Measurements from ENCODE around the gene TTPAL.
"Not testable (repeated sequence)": the region's sequence is repeated elsewhere in the genome, so short reads cannot be mapped to it uniquely, and the experiment has no call there.

TTPAL gene

DNA sequence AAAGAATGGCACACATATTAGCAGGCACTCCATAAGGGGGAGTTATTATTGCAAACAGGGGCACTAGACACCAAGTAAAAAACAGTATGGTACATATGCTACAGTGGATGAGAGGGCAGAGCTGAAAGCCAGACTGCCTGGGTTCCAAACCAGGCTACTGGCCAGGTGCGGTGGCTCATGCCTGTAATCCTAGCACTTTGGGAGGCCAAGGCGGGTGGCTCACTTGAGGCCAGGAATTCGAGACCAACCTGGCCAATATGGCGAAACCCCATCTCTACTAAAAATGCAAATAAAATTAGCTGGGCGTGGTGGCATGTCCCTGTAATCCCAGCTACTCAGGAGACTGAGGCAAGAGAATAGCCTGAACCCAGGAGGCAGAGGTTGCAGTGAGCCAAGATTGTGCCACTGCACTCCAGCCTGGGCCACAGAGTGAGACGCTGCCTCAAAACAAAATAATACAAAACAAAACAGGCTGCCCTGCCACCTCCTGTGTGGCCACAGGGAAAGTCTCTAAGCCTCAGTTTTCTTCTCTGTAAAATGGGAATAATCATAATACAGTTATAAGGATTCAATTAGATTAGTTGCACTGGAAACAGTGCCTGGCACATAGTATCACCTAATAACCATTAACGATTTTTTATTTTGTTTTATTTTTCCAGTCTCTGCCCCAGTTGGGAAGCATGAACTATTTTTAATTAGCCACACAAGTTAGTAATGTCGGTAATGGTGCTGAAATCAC is 7.5 kb upstream of the TTPAL start:
- in situ Hi-C loops (cut with MboI; ENCODE audit: low sequenced_read_pairs) = loop anchor here (10.0 kb wide), 1 partner anchor 253 kb away; the partner anchor contains the start of gene OSER1
- Histone ChIP-seq H3K36me3 (replicated peaks) (no peaks in the 10 kb centered on the region), H3K27me3 (ENCODE audit: low read depth) (no peaks in the 10 kb centered on the region), H3K9me3 (no peaks in the 10 kb centered on the region), H3K4me1 (no peaks in the 10 kb centered on the region), H3K4me3 (no peak overlapping the region)
- DNase-seq (ENCODE audit: low spot score in 2 of 2) = no peak

DNA sequence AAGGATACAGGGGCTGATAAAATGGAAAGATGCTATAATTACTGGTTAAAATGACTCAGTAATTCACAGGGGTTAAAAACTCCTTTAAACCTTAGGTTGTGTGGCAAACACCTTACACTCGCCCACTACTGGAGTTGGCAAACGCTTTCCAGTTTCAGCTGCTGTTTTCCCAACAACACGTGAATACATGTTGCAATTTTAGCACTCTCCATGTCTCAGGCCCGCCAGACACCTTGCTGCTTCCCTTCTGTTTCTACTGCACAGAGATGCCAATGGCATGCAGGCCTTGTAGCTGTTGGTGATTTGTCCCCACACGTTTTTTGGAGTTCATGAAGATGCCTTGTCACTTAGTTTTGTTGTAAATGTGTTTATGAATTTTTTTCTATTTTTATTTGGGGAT is 5.3 kb upstream of the TTPAL start:
- DNase-seq (ENCODE audit: low spot score in 2 of 2) = no peak
- H3K36me3 ChIP-seq (replicated peaks) = no peaks in the 10 kb centered on the region
- no peaks in the 10 kb centered on the region for H3K9me3 ChIP-seq
- peaks cover 1% of the 10 kb centered on the region; the same call in 1 of the 2 replicates for H3K4me1 ChIP-seq
- H3K4me3 ChIP-seq = no peak overlapping the region
- in situ Hi-C loops (cut with MboI; ENCODE audit: low sequenced_read_pairs) = no loop called here
- no peaks in the 10 kb centered on the region for H3K27me3 ChIP-seq (ENCODE audit: low read depth)

DNA sequence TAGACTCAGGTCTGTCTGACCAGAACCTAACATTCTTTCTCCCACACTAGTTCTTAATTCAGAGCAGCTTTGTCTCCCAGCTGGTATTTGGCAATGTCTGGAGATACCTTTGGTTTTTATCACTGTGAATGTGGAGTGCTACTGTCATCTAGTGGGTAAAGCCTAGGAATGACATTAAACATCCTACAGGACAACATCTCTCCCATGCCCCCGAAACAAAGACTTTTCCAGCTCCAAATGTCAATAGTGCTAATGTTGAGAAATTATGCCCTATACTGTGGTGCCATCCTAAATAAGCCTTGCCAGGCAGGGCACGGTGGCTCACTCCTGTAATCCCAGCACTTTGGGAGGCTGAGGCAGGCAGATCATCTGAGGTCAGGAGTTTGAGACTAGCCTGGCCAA is 4.2 kb upstream of the TTPAL start:
- DNase-seq (ENCODE audit: low spot score in 2 of 2) = no peak
- Histone ChIP-seq H3K27me3 (ENCODE audit: low read depth) (no peaks in the 10 kb centered on the region), H3K4me3 (no peak overlapping the region), H3K4me1 (peaks cover 3% of the 10 kb centered on the region; the same call in 1 of the 2 replicates), H3K9me3 (no peaks in the 10 kb centered on the region), H3K36me3 (replicated peaks) (no peaks in the 10 kb centered on the region)
- in situ Hi-C loops (cut with MboI; ENCODE audit: low sequenced_read_pairs) = no loop called here

DNA sequence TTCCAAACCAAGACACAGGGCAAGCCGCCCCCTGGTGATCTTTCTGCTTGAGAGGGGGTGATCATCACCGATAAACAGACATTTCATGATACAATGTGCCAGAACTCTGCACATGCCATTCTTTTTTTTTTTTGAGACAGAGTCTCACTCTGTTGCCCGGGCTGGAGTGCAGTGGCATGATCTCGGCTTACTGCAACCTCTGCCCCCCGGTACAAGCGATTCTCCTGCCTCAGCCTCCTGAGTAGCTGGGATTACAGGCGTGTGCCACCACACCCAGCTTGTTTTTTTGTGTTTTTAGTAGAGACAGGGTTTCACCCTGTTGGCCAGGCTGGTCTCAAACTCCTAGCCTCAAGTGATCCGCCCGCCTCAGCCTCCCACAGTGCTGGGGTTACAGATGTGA is 3.4 kb upstream of the TTPAL start:
- H3K27me3 ChIP-seq (ENCODE audit: low read depth); H3K36me3 ChIP-seq (replicated peaks); H3K4me1 ChIP-seq; H3K4me3 ChIP-seq; H3K9me3 ChIP-seq; in situ Hi-C loops (cut with MboI; ENCODE audit: low sequenced_read_pairs); DNase-seq (ENCODE audit: low spot score in 2 of 2): not testable (repeated sequence)

DNA sequence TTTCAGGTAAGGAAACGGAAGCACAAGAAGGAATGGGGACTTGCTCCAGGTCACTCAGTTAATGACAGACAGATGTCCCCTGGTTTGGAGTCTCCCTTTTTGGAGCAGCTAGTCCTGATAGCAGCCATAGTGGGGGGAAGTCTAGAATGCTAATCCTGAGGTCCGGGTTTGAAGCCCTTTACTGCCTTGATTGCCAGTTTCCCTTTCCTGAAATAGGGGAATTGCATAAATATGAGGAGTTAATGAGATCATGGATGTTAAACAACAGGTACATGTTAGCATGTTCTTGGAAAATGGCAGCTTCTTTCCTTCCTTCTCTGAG is 341 bp upstream of the TTPAL start:
- Histone ChIP-seq H3K36me3 (replicated peaks) (no peaks in the 10 kb centered on the region), H3K4me1 (peaks cover 3% of the 10 kb centered on the region; the same call in 1 of the 2 replicates), H3K9me3 (no peaks in the 10 kb centered on the region), H3K27me3 (ENCODE audit: low read depth) (no peaks in the 10 kb centered on the region), H3K4me3 (peak overlapping the region; percentile 80)
- in situ Hi-C loops (cut with MboI; ENCODE audit: low sequenced_read_pairs) = no loop called here
- no peak for DNase-seq (ENCODE audit: low spot score in 2 of 2)

DNA sequence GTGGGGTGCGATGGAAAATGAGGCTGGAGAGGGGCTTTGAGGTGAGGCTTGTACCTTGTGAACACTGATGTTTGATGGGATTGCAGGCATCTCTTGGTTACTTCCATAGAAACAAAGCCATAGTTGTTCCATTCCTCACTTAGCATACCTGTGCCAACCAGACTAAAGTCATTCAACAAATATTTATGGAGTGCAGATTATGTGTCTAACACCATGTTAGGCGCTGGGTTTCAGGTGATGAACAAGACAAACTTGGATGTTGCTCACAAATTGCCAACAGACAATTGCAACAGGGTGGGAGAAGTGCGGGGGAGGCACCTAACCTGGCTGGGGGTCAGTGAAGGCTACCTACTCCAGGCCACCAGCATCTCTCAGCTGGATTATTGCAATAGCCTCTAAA is 1.5 kb downstream of the TTPAL start:
- Histone ChIP-seq H3K4me3 (no peak overlapping the region), H3K36me3 (replicated peaks) (peaks cover 6% of the 10 kb centered on the region; the same call in 1 of the 2 replicates)
- DNase-seq (ENCODE audit: low spot score in 2 of 2) = no peak

DNA sequence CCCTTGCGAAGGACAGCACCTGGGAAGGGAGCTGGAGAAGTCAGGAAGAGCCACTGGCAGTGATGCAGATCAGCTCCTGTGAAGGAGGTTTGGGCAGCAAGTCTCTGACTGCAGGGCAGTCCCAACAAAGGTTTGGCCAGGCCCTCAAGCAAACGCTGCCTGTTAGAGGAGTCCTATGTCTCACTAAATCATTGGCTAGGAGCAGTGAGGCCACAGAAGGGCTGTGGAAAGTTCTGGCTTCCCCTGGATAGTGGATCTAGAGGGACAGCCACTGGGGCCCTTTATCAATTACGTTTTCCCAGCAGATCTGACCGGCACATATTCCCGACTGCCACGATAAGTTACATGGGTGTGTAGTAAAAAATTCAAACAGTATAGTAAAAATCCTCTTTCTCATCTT is 2.5 kb downstream of the TTPAL start:
- Histone ChIP-seq H3K36me3 (replicated peaks) (peaks cover 6% of the 10 kb centered on the region), H3K4me3 (no peak overlapping the region), H3K27me3 (ENCODE audit: low read depth) (no peaks in the 10 kb centered on the region), H3K9me3 (no peaks in the 10 kb centered on the region), H3K4me1 (peaks cover 3% of the 10 kb centered on the region; the same call in 1 of the 2 replicates)
- DNase-seq (ENCODE audit: low spot score in 2 of 2) = no peak
- in situ Hi-C loops (cut with MboI; ENCODE audit: low sequenced_read_pairs) = no loop called here

More for the DNA sequence above, 1.5 kb downstream of the TTPAL start:
- in situ Hi-C loops (cut with MboI; ENCODE audit: low sequenced_read_pairs) = no loop called here
- Histone ChIP-seq H3K9me3 (no peaks in the 10 kb centered on the region), H3K27me3 (ENCODE audit: low read depth) (no peaks in the 10 kb centered on the region), H3K4me1 (peaks cover 3% of the 10 kb centered on the region; the same call in 1 of the 2 replicates)

DNA sequence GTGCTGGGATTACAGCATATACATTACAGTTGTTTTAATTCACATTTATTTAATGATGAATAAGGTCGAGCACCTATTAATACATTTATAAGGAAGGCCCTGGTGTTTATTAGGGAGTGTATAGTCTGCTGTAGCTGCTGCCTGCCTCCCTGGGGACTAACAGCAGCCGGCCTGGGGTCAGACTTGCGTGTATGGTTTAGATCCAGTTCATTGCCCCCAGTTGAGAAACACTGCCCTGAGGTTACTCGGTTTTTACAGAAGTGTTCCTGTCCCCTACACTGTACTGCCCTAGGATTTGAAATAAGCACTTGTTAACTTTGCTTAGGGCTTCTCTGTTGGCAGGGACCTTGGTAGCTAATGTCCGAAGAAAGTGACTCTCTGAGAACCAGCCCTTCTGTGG is 4.0 kb downstream of the TTPAL start:
- Histone ChIP-seq H3K9me3 (no peaks in the 10 kb centered on the region), H3K36me3 (replicated peaks) (peaks cover 20% of the 10 kb centered on the region), H3K4me3 (no peak overlapping the region), H3K27me3 (ENCODE audit: low read depth) (no peaks in the 10 kb centered on the region), H3K4me1 (peaks cover 3% of the 10 kb centered on the region; the same call in 1 of the 2 replicates)
- no peak for DNase-seq (ENCODE audit: low spot score in 2 of 2)
- in situ Hi-C loops (cut with MboI; ENCODE audit: low sequenced_read_pairs) = no loop called here

DNA sequence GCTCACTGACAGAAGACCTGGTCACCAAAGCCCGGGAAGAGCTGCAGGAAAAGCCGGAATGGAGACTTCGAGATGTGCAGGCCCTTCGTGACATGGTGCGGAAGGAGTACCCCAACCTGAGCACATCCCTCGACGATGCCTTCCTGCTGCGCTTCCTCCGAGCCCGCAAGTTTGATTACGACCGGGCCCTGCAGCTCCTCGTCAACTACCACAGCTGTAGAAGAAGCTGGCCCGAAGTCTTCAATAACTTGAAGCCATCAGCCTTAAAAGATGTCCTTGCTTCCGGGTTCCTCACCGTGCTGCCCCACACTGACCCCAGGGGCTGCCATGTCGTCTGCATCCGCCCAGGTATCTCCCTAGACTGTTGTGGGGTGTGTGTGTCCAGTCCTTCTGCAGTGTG is 4.4 kb downstream of the TTPAL start:
- Histone ChIP-seq H3K4me3 (no peak overlapping the region), H3K27me3 (ENCODE audit: low read depth) (no peaks in the 10 kb centered on the region), H3K4me1 (peaks cover 3% of the 10 kb centered on the region; the same call in 1 of the 2 replicates), H3K36me3 (replicated peaks) (peaks cover 21% of the 10 kb centered on the region), H3K9me3 (no peaks in the 10 kb centered on the region)
- DNase-seq (ENCODE audit: low spot score in 2 of 2) = no peak
- in situ Hi-C loops (cut with MboI; ENCODE audit: low sequenced_read_pairs) = no loop called here

DNA sequence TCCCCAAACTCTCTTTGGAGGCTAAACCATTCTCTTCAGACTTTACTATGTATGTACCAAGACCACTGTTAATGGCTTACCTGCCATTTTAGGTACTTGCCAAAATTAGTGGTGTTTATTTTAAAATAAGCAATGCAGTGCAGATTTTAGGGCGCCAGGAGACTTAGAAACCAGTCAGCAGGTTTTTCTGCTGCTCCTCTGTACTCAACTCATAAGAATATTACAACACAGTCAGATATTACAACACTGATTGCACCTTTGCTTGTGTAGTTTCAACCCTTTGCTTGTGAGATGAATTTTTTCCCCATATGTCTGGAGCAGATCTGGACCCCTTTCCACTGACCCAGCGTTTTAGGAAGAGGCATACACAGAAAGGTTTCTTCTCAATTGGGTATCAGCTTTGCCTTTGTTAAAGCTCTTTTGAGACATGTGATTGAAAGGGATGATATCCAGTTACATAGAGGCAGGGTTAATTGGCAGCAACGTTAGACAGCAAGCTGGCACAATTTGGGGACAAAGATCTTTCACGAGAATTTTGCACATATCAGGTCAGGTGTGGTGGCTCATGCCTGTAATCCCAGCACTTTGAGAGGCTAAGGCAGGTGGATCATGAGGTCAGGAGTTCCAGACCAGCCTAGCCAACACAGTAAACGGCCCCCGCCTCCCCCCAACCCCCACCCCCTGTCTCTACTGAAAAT is 6.2 kb downstream of the TTPAL start:
- Histone ChIP-seq H3K9me3 (no peaks in the 10 kb centered on the region), H3K27me3 (ENCODE audit: low read depth) (no peaks in the 10 kb centered on the region), H3K4me3 (no peak overlapping the region), H3K36me3 (replicated peaks) (peaks cover 26% of the 10 kb centered on the region), H3K4me1 (no peaks in the 10 kb centered on the region)
- in situ Hi-C loops (cut with MboI; ENCODE audit: low sequenced_read_pairs) = no loop called here
- DNase-seq (ENCODE audit: low spot score in 2 of 2) = no peak

DNA sequence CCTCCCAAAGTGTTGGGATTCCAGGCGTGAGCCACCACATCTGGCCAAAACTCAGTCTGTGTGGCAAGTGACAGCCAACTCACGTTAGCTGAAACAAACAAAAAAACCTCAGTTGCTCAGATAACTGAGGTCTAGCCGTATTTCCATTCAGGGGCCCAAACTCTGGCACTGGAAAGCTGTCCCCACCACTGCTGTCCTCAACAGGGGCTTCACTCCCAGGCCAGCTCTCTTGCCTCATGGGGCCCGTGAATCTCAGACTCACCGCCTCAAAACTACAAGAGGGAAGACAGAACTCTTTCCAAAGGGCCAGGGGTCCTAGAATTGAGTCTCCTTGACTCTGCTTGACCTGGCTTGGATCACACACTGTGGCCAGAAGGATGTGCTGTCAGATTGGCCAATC is 7.4 kb downstream of the TTPAL start:
- Histone ChIP-seq H3K4me1 (no peaks in the 10 kb centered on the region), H3K36me3 (replicated peaks) (peaks cover 30% of the 10 kb centered on the region), H3K27me3 (ENCODE audit: low read depth) (no peaks in the 10 kb centered on the region), H3K4me3 (no peak overlapping the region), H3K9me3 (no peaks in the 10 kb centered on the region)
- no peak for DNase-seq (ENCODE audit: low spot score in 2 of 2)
- in situ Hi-C loops (cut with MboI; ENCODE audit: low sequenced_read_pairs) = no loop called here

DNA sequence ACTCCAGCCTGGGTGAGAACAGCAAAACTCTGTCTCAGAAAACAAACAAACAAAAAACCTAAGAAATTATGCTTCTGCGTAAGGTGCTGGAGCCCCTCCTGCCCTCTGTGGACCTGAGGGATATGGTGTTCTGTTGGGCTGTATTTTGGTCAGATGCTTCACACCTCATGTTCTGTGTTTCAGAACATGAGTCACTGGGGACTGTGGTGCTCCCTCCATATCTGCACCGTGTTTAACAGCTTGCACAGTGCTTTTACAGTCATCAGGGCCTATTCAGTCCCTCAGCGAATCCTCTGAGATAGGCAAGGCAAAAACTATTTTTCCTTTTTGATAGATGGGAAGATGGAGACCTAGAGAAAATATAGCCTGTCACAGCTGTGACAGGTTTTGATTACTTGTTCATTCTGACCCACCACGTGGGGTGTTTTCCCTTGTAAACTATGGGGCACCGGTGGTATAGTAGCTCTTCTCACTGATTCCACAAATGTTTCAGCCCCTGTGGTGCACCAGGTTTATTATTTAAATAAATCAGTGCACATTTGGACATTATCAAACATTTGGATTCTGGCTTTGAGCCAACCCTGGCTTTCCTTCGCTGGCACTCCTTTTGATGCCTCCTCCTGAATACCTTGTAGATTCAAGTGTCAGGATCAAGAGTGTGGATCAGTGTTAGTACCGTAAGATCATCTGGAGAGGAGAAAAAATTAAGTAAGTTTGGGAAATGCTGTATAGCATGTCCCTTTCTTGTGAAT is 9.6 kb downstream of the TTPAL start:
- no peak for DNase-seq (ENCODE audit: low spot score in 2 of 2)
- Histone ChIP-seq H3K4me1 (no peaks in the 10 kb centered on the region), H3K27me3 (ENCODE audit: low read depth) (no peaks in the 10 kb centered on the region), H3K9me3 (no peaks in the 10 kb centered on the region), H3K36me3 (replicated peaks) (peaks cover 49% of the 10 kb centered on the region), H3K4me3 (no peak overlapping the region)
- in situ Hi-C loops (cut with MboI; ENCODE audit: low sequenced_read_pairs) = no loop called here

DNA sequence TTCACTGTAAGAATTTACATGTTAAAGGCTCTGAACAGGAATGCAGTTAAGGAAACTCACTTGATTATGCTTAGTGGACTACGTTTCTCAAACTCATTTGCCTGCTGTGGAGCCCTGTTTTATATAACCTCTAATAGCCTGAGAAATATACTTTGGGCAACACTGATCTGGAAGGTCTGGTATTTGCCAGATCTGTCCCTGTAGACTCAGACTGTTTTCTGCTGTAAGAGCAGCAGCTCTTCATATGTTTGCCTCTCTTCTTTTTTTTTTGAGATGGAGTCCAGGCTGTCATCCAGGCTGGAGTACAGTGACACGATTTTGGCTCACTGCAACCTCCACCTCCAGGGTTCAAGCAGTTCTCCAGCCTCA is 10.1 kb downstream of the TTPAL start:
- peaks cover 53% of the 10 kb centered on the region for H3K36me3 ChIP-seq (replicated peaks)
- no peaks in the 10 kb centered on the region for H3K27me3 ChIP-seq (ENCODE audit: low read depth)
- in situ Hi-C loops (cut with MboI; ENCODE audit: low sequenced_read_pairs) = no loop called here
- no peaks in the 10 kb centered on the region for H3K4me1 ChIP-seq
- no peak for DNase-seq (ENCODE audit: low spot score in 2 of 2)
- no peak overlapping the region for H3K4me3 ChIP-seq
- no peaks in the 10 kb centered on the region for H3K9me3 ChIP-seq

DNA sequence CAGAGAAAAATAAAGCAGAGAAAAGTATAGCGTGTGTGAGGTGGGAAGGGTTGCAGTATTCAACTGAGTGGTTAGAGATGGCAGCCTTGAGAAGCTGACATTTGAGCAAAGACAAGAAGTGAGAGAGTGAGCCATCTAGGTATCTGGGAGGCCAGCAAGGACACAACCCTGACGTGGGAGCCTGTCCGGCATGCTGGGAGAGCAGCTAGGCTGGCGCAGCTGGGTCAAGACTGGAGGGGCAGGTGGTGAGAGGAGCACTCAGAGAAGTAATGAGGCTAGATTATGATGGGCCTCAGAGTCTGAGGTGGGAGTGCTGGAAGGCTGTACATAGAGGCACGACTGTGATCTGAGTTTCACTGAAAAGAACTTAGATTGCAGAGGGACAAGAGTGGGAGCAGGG is 12.9 kb downstream of the TTPAL start:
- Histone ChIP-seq H3K36me3 (replicated peaks) (peaks cover 48% of the 10 kb centered on the region), H3K4me1 (no peaks in the 10 kb centered on the region), H3K9me3 (no peaks in the 10 kb centered on the region), H3K27me3 (ENCODE audit: low read depth) (no peaks in the 10 kb centered on the region), H3K4me3 (no peak overlapping the region)
- DNase-seq (ENCODE audit: low spot score in 2 of 2) = no peak
- in situ Hi-C loops (cut with MboI; ENCODE audit: low sequenced_read_pairs) = no loop called here

Measured in HAP-1 (cell line).